ENCODE results near the gene CTTN. TPM values are rescaled to one million over a fixed set of nuclear protein-coding genes. Genes with fewer than 3 reads are reported as not detected.

CTTN gene
- polyA plus RNA-seq, 3 donors from 2014 or later, result 0.53 to 0.67 TPM; not detected in 1

Other genes starting within 250 kb of the CTTN start
- 10 to 100 TPM in 2 of 3 donors, 1 to 10 TPM in 1; 9.6 to 21.5 (median 12.6) TPM for gene FADD, start 195.2 kb upstream of the CTTN start, polyA plus RNA-seq
- gene PPFIA1, start 127.8 kb upstream of the CTTN start, polyA plus RNA-seq, result 10 to 100 TPM in 1 of 3 donors, 1 to 10 TPM in 2; 4.6 to 13.4 (median 6.3) TPM

All from immature natural killer cell (primary cell).